G401.6 (cell line): ENCODE data around the gene DAD1.
"Not testable (repeated sequence)": the region's sequence is repeated elsewhere in the genome, so short reads cannot be mapped to it uniquely, and the experiment has no call there.

Experiments
- FAIRE-seq: peaks from 2 replicates; lab custom pipeline; 2012; peaks lifted over from hg19 to GRCh38; lab: Jason Lieb, UNC

The DAD1 gene

DNA sequence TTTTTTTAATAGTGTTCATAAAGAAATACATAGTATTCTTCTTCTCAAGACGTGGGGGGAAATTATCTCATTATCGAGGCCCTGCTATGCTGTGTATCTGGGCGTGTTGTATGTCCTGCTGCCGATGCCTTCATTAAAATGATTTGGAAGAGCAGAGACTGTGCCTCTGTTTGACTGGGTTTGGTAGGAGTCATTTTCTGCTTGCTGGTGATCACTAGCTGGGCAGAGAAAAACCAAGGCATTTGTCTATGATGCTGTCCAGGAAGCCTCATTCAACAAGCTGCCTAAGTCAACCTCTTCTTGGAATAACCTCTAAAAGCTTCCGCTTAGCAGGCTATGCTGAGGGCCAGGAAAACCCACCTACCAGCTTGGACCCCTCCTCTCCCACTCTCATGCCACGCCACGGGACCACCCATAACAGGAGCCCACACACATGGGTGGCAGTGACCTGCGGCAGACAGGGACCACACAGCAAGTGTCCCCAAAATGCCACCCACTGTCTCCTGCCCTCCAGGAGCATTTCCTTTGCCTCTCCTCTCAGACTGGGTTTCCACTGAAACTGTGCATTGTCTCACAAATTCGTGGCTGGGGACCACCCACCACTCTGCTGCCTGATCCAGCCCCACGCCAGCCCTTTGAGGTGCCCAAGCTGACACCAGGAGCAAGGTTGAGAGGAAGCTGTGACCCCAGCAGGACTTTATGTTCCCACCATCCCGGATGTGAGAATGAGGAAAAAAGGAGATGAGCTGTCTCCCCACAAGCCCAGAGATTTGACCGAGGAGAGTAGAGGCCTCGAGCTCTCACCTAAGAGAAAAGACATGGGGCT is 36.8 kb downstream of the DAD1 start:
- no peak for FAIRE-seq

DNA sequence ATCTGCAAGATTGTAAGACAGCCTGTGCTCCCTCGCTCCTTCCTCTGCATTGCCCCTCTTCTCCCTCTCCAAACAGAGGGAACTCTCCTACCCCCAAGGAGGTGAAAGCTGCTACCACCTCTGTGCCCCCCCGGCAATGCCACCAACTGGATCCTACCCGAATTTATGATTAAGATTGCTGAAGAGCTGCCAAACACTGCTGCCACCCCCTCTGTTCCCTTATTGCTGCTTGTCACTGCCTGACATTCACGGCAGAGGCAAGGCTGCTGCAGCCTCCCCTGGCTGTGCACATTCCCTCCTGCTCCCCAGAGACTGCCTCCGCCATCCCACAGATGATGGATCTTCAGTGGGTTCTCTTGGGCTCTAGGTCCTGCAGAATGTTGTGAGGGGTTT is 37.4 kb downstream of the DAD1 start:
- FAIRE-seq: no peak

DNA sequence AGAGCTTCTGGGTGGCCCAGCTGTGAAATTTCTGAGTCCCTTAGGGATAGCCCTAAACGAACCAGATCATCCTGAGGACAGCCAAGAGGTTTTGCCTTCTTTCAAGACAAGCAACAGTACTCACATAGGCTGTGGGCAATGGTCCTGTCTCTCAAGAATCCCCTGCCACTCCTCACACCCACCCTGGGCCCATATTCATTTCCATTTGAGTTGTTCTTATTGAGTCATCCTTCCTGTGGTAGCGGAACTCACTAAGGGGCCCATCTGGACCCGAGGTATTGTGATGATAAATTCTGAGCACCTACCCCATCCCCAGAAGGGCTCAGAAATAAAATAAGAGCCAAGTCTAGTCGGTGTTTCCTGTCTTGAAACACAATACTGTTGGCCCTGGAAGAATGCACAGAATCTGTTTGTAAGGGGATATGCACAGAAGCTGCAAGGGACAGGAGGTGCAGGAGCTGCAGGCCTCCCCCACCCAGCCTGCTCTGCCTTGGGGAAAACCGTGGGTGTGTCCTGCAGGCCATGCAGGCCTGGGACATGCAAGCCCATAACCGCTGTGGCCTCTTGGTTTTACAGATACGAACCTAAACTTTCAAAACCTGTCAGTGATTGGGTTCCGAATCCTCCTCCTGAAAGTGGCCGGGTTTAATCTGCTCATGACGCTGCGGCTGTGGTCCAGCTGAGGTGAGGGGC is 38.9 kb downstream of the DAD1 start:
- FAIRE-seq: no peak

DNA sequence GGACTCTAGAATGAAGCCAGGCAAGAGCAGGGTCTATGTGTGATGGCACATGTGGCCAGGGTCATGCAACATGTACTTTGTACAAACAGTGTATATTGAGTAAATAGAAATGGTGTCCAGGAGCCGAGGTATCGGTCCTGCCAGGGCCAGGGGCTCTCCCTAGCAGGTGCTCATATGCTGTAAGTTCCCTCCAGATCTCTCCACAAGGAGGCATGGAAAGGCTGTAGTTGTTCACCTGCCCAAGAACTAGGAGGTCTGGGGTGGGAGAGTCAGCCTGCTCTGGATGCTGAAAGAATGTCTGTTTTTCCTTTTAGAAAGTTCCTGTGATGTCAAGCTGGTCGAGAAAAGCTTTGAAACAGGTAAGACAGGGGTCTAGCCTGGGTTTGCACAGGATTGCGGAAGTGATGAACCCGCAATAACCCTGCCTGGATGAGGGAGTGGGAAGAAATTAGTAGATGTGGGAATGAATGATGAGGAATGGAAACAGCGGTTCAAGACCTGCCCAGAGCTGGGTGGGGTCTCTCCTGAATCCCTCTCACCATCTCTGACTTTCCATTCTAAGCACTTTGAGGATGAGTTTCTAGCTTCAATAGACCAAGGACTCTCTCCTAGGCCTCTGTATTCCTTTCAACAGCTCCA is 39.6 kb downstream of the DAD1 start:
- no peak for FAIRE-seq

DNA sequence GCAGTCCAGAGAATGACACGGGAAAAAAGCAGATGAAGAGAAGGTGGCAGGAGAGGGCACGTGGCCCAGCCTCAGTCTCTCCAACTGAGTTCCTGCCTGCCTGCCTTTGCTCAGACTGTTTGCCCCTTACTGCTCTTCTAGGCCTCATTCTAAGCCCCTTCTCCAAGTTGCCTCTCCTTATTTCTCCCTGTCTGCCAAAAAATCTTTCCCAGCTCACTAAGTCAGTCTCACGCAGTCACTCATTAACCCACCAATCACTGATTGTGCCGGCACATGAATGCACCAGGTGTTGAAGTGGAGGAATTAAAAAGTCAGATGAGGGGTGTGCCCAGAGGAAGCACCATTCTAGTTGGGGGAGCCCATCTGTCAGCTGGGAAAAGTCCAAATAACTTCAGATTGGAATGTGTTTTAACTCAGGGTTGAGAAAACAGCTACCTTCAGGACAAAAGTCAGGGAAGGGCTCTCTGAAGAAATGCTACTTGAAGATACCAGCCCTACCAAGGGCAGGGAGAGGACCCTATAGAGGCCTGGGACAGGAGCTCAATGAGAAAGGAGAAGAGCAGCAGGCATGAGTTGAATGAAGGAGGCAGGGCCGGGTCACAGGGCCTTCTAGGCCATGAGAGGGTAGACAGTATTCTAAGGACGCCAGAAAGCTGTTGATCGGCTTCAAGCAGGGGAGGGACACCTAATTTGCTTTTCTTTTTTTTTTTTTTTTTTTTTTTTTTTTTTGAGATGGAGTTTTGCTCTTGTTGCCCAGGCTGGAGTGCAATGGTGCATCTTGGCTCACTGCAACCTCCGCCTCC is 40.9 kb downstream of the DAD1 start:
- no peak for FAIRE-seq

DNA sequence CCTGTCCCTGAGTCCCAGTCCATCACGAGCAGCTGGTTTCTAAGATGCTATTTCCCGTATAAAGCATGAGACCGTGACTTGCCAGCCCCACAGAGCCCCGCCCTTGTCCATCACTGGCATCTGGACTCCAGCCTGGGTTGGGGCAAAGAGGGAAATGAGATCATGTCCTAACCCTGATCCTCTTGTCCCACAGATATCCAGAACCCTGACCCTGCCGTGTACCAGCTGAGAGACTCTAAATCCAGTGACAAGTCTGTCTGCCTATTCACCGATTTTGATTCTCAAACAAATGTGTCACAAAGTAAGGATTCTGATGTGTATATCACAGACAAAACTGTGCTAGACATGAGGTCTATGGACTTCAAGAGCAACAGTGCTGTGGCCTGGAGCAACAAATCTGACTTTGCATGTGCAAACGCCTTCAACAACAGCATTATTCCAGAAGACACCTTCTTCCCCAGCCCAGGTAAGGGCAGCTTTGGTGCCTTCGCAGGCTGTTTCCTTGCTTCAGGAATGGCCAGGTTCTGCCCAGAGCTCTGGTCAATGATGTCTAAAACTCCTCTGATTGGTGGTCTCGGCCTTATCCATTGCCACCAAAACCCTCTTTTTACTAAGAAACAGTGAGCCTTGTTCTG is 41.6 kb downstream of the DAD1 start:
- FAIRE-seq: no peak

DNA sequence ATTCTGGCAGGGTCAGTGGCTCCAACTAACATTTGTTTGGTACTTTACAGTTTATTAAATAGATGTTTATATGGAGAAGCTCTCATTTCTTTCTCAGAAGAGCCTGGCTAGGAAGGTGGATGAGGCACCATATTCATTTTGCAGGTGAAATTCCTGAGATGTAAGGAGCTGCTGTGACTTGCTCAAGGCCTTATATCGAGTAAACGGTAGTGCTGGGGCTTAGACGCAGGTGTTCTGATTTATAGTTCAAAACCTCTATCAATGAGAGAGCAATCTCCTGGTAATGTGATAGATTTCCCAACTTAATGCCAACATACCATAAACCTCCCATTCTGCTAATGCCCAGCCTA is 42.3 kb downstream of the DAD1 start:
- FAIRE-seq: no peak

DNA sequence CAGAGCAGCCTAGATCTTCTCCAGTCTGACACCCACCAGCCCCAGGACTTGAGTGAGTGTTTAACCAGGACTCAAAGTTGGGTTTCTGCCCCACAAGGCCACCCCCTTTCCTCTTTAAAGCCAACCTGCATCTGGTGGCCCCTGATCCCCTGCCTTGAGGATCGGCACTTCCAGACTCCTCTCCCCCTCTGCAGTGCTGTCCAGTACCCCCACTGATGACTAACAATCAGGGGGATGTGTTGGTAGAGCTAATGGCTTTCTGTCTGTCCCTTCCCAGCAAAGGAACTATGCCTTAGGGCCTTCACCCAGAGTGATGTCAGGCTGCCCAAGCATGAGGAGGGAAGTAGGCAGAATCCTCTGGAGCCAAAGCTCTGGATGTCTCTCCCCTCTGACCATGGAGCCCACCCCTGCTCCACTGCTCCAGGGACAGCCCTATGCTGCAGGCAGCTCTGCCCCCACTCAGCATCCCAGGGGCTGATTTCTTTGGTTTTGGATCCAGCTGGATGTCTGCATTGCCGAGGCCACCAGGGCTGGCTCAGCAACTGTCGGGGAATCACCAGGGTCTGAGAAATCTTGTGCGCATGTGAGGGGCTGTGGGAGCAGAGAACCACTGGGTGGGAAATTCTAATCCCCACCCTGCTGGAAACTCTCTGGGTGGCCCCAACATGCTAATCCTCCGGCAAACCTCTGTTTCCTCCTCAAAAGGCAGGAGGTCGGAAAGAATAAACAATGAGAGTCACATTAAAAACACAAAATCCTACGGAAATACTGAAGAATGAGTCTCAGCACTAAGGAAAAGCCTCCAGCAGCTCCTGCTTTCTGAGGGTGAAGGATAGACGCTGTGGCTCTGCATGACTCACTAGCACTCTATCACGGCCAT is 42.9 kb downstream of the DAD1 start:
- no peak for FAIRE-seq

DNA sequence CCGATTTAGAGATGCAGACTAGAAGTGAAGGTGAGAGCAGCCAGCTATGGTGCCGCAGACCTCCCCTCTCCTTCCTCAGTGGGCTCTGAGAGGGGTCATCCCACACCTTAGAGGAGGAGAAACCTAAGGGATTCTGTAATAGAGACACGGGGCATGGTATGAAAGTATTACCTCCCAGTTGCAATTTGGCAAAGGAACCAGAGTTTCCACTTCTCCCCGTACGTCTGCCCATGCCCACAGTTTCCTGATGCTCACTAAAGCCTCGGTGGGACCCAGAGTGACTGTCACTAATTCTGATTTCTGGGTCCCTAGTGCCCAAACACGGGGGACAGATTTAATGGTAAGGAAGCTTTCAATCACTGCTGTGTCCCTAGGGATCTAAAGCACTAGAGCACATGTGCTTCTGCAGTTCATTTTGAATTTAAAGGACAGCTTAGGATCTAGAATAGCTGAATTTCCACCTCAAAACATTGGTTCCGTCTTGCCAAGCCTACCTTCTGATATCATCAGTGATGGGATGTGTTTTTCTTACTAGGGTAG is 44.1 kb downstream of the DAD1 start:
- no peak for FAIRE-seq

DNA sequence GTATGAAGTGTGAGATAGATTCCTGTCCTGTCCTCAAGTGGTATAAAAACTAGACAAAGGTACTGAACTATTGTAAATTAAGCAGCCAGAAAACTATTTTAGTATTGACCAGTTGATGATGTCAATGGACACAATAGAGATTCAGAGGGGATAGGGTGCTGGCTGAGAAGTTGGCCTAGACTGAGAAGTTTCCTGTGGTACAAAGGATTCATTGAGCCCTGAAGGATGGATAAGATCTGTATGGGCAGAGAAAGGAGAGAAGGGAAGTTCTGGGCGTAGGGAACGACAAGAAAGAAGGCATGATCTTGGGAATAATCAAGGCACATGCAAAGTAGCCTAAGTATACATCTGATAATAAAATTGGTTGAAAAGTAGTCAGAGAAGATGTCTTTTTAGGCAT is 44.6 kb downstream of the DAD1 start:
- no peak for FAIRE-seq

DNA sequence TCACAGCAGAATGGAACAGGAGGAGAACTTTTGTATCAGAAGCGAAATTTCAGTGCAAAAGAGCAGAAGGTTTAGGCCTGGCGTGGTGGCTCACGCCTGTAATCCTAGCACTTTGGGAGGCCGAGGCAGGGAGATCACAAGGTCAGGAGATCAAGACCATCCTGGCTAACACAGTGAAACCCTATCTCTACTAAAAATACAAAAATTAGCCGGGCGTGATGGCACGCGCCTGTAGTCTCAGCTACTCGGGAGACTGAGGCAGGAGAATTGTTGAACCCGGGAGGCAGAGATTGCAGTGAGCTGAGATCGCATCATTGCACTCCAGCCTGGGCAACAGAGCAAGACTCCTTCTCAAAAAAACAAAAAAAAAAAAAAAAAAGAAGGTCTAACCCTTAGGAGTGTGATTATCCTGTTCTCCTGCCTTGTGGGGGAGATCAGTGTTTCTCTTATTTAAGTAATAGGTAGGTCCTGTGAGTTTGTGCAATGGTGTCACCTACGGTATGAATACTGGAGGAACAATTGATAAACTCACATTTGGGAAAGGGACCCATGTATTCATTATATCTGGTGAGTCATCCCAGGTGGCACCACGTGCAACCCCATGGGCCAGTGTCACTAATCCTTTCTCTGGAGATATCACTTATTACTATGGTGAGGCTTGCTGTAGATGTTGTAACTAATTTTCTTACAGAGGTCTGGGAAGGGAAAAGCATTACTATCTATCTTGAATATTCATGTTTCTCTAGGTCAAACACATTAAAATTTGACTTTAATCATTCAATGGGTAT is 45.3 kb downstream of the DAD1 start:
- not testable (repeated sequence) for FAIRE-seq

DNA sequence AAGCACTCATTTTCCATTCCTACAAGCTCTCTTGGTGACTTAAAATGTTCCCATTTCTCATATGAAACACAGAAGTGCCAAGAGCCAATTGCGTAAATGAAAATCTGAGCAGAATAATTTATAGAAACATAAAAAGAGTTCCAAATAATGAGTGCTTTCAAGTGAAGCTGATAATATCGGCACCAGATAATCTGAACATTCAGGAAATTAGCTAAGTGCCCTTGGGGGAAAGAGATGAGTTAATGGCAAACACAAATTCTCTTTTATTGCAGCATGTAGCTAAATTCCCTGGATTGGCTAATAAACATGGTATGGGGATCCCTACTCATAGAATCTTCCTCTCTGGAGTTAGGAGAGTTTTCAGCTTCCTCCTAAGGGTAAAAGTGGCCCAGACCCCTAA is 46.7 kb downstream of the DAD1 start:
- no peak for FAIRE-seq

DNA sequence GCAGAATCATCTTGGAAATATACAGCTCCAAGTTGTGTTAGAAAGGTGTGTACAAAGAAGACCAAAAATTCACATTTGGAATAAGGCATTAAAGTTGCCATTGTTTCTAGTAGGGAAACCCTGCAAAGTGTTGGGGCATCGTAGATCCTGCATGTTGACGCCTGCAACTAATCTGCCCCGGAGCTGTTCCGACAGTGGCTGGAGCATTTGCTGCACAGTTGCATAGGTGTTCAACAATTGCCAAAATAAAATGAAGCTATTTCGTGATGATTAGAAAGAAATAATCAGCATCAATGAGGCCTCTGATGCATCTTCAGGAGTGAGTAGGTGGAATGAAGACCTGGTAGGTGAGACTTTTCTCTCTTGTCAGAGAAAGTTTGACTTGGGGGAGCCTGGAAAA is 47.3 kb downstream of the DAD1 start:
- FAIRE-seq: no peak

DNA sequence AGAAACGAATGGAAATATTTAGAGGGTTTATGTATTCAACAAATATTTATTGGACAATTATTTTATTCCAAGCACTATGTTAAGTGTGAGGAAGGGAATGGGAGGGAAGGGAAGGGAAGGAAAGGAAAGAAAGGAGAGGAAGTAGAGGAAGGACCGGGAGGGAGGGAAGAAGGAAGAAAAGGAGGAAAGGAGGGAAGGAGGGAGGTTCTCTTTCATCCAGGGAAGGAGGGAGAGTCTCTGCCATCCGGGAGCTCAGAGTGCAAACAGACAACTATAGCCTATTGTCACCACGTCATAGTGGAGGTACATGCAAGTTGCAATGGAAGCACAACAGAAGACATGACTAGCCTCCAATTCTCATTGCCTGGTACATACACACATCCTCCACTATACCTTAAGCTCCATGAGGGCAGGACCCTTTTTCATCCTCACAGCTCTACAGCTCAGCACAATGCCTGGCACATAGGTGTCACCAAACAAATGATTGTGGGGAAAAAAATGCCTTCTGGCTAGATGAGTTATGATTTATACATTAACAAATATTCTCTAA is 48.1 kb downstream of the DAD1 start:
- FAIRE-seq: no peak

DNA sequence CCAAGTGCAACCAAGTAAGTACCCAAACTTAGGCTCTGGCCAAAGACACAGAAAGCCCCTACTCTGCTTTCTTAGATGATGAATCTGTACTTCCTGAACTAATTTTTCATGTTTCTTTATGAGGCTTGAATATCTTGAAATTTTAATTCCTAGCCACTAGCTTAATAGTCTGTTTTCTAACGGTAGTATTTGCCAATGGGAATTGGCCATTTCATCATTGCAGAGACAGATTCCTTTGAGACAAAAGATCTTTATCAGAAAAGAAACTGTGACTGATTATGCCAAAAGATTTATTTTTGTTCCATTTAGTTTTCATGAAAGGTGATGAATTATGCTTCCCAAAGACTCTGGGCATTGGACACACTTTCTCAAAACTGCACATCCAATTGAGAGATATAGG is 48.7 kb downstream of the DAD1 start:
- FAIRE-seq: no peak

DNA sequence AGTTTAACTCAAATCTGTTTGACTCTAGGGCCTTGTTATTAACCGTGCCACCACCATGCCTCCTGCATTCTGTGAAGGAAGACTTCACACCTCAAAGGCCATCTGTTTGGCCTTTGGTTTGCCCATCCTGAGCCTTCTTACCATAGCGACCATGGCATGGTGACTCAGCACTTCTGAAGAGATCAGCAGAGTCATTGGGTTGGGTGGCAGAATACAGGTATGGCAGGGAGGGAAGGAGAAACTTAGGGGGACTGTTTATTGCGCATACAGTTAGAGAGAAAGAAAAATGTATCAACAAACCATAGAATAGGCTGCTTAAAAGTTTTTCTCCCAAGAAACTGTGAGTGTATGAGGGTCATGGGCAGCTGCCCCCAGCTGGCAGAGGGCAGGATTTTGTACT is 49.2 kb downstream of the DAD1 start:
- no peak for FAIRE-seq

DNA sequence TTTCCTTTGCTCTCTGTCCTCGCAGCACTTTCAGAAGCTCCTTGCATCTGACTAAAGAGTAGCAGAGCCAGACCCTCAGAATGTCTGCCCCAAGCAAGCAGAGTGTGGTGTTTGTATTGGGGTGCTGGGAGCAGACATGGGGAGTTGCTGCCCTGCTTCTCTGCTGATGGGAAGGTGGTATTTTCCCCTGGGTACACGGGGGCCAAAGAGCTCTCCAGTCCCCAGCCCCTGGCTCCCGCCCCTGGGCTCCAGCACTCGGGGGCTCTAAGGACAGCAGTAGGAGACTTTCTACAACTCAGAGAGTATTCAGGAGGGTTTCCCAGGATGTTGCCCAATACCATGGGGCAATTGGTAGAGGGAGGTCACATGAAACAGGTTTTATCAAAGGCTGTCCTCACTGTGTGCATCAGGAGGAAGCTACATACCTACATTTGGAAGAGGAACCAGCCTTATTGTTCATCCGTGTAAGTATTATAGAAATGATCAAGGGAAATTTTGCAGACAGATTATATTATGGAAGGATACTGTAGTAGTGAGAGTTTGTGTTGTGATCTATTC is 50.3 kb downstream of the DAD1 start:
- FAIRE-seq: no peak

DNA sequence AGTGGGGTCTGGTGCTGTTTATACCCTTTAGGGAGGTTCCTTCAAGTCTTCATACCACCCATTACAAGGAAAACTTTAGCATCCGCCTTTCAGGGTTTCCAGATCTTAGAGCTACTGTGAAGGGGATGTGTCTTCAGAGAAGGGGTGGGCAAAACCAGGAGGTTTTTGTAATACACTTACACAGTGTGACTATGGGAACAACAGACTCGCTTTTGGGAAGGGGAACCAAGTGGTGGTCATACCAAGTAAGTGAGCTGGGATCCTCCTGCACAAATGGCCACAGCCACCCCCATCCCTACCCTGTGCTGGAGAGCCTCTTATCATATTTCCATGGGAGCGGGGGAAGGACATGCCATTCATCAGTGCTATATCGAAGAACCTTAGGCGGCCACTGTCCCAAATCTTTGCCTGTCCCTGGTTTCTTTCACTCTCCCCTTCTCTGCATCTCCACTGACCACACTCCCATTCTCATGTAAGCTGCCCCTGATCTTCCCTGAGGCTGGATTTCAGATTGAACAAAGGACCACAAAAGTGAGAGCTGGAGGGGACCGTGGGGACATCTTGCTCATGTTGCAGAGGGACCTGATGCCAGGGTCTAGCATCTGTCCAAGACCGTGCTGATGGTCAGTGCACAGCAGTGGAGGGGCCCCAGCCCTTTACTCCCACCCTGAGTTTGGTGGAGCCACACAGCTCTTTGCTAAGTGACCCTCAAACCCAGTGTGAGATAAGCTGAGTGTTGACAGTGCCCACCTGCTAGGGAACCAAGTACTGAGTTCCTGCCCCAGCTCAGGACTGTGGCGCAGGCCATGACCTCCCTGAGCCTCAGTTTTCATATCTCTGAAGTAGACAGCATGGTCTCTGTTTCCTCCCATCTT is 51.4 kb downstream of the DAD1 start:
- FAIRE-seq: no peak
